ENCODE measurements around the gene GLP1R.

Gene GLP1R

DNA sequence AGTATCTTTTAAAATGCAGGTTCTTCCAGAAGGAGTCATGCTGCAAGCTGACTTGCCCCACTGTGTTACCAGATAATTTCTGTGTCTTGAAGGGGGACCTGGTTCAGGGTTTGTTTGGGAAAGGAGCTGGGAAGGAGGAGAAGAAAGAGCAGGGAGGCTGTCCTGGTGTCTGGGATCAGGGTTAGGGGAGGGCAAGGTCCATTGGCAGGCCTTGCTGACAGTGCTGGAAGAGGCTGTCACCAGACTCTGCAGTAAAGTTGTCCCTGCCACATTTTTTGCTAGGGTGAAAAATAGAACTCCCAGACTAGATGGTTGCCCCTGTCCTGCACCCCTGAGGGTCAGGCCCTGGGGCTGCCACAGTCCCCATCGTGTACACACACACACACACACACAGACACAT lies 14.9 kb downstream of the GLP1R start:
- no peak for DNase-seq

DNA sequence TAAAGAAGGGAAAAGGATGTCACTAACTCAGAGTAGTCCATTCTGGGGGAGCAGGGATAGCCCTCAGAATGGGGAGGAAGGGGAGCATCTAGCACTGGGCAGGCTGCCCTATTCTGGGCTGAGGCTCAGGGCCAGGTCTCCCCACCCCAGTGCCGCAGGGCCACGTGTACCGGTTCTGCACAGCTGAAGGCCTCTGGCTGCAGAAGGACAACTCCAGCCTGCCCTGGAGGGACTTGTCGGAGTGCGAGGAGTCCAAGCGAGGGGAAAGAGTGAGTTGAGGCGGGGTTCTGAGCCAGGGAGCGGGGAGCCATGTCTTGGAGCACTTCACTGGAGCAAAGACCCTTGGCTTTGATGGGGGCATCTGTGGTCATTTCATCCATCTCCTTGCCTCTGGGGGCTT lies 17.0 kb downstream of the GLP1R start:
- DNase-seq = no peak

DNA sequence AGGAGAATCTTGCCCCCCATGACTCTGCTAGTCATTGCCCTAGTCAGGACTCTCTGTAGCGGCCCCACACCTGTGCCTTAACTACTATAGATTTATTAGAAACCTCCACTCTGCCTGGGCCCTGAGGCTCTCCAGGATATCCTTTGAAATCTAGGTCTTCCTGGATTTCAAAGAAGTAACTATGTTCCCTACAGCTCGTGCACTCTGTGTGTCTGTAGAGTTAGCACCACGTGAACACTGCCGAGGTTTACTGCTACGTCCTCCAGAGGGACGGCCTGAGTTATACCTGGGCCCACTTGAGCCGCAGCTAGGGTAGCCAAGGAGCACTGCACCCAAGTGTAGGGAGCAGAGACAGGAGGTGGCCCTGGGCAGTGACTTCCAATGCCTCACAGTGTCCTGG lies 19.8 kb downstream of the GLP1R start:
- DNase-seq = no peak

DNA sequence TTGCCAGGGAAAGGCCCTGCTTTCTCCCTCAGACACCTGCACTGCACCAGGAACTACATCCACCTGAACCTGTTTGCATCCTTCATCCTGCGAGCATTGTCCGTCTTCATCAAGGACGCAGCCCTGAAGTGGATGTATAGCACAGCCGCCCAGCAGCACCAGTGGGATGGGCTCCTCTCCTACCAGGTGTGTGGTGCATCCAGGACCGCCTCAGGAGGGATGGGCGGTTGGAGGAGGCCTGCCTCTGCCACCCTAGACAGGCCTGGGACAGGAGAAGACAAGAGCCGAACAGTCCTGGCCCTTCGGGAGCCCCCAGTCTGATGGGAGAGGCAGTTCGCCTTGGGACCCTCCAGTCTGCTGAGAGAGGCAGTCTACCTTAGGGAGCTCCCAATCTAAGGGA lies 24.2 kb downstream of the GLP1R start:
- no peak for DNase-seq

DNA sequence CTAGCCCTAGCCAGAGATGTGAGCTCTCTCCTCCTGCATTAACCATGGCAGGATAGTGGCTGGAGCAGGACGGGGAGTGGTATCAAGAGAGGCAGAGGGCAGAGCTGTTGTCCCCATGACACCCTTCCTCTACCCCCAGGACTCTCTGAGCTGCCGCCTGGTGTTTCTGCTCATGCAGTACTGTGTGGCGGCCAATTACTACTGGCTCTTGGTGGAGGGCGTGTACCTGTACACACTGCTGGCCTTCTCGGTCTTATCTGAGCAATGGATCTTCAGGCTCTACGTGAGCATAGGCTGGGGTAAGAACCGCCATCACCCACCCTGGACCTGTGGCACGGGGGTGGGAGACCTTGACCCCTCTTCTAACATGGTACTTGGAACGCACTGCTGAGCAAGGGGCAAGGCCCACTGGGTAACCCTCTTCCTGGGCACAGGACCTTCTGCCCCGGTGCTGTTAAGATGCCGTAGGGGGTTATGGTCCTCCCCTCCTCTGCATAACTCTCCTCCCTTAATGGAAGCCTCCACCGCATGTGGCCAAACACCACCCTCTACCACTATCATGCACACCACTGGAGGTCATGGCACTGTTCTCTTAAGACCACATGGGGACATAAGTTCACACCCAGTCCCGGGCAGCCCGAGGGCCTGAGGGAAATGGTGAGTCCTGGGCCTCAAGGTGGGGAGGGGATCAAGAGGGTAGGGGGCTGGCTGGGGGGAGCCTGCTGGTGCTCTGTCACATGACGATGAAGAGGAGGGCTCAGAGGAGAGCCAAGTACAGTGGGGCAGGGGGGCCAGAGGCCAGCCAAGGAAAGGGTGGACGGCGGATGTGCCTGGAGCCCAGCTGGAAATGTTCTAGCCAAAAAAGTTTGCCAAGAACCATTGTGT lies 25.1 kb downstream of the GLP1R start:
- DNase-seq = no peak

DNA sequence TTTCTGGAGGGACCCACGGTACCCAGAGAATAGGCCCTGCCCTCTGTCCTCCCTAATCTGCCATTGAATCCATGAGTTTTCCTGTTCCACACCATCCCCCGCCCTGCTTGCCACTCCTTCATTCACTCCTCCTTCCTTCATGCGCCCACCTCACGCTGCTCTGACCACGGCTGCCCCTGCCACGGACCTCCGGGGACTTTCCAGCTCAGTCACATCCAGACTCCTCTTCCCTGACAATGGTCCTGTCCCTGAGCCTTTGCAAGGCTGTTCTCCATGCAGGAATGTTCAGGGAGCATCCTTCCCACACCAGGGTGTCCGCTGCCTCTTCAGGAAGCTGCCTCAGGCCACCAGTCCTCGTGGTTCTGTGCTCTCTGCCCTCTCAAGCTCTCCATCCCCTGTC lies 25.9 kb downstream of the GLP1R start:
- DNase-seq = no peak

DNA sequence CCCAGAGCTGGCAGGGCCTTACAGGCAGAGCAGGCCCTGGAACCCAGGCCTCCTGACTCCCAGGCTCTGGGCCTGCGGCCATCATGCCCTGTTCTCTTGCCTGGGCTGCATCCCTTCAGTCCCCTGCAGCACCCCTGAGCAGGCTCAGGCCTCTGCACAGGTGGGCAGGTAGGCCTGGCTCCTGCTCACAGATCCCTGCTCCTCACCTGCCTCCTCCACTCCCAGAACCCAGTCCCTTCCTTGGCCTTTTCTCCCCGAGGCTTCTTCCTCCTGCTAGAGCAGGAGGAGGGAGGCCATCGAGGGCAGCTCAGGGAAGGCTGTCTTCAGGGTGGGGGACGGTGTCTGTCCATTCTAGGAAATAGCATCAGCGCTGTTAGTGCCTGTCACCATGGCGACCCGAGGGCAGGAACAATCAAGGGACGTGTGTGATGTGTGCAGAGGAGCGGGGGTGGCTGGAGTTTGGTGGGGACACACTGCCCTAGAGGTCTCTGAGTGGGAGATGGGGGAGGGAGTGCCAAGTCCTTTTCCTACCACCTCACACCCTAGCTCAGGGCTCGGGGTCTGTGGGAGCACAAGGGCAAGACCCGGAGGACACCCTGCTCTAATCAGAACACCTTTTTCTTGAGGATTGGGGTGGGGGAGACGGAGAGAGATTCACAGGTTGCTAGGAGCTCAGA lies 26.6 kb downstream of the GLP1R start:
- no peak for DNase-seq

DNA sequence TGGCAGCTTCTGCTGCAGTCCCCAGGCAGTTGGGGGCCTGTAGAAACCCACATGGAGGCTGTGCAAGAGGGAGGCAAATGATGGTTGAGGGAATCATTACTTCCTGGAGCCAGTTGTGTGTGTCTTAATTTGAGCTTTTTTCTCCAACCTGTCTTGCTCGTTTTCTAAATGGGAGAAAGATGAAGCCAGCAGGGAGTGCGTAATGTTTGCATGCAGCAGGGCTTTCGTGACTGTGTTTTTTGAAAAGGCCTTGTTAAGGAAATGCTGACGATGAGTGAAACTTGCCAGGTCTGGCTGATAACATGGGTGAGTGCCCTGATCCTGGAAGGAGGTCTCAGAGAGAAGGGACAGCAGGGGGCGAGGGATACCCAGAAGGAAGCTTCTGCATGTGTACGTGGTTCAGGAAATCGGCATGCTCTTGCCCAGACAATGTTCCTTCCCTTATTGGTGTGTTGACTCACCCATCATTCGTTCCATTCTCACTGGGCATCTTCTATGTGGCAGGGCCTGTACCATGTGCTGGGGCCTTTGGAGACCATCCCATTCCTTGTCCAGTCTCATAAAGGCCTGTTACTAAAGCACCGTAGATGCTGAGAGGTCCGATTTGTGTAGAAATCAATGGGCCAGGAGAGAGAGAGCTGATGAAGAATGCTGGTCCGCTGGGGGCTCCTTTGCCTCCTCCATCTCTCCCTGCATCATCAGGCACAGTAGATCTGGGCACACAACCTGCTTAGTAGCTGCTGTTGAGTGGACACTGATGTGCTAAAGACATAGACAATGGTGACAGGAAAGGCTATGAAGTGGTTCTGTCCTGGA lies 27.4 kb downstream of the GLP1R start:
- DNase-seq = no peak

DNA sequence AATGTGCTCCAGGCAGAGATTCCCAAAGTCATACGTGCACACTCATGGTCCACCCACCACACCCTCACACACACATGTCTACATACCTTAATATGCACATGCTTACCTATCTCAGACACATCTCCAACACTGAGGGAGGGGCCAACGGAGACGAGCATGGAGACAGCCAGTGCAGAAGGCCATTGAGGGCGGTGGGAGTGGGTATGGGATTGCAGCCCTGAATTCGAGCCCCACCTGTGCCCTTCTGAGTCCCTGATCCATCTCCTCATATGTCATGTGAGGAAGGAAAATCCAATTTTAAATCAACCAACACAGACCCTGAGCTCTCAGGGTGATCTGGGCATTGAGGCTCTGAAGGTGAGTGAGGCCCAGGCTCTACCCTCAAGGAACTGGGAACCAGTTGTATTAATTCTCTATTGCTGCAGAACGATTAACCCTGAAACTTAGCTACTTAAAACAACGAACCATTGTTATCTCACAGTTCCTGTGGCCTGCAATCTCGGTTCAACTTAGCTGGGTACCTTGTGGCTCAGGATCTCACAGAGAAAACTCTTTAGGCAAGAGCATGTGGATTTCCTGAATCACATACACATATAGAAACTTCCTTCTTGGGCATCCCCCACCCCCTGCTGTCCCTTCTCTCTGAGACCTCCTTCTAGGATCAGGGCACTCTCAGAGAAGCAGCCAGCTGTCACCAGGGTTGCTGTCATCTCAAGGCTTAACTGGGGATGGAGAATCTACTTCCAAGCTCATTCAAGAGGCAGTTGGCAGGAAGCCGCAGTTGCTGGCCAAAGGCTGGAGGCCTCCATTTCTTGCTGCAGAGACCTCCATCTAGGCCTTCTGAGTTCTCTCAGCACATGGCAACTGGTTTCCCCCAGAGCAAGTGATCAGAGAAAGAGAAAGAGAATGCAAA lies 28.3 kb downstream of the GLP1R start:
- DNase-seq = no peak

DNA sequence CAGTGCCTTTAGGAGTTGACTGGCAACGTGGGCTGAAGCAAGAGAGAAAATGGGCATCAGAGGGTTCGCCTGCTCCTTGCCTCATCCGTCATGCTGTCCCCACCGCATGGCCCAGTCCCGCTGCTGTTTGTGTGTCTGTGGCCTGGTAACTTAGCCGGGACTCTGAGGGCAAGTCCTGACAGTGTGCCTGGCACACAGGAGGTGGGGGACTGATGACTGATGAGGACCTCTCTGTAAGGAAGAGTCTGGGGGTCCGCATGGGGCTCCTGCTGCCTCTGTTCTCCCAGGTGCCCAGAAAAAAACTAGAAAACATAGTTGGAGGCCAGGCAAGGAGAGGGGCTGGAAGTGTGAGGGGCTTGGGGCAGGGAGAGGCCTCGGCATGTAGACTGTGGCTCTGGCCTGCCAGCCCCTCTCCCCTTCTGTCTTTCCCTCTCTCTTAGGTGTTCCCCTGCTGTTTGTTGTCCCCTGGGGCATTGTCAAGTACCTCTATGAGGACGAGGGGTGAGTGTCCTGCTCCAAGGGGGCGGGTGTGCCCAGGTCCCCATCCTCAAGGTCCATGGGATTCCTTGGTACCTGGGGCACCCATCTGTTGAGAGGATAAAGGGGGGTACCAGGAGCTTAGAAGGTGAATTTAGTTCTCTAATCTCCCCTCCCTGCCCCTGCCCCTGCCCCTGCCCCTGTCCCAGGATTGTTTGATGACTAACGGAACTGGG lies 29.5 kb downstream of the GLP1R start:
- DNase-seq = no peak

DNA sequence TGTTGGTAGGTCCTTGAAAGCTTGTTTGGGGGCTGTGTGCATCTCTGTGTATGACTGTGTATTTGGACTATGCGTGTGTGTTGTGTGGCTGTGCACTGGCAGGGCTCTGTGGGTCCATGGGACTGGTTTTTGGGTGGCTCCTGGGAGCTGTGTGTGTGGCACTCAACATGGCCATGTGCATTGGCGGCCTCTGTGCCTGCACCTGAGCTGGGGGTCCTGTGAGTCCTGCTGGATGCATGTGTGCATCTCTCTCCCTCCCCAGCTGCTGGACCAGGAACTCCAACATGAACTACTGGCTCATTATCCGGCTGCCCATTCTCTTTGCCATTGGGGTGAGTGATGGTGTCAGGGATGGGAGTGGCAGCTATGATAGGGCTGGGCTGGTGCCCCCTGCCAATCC lies 30.1 kb downstream of the GLP1R start:
- DNase-seq = no peak

DNA sequence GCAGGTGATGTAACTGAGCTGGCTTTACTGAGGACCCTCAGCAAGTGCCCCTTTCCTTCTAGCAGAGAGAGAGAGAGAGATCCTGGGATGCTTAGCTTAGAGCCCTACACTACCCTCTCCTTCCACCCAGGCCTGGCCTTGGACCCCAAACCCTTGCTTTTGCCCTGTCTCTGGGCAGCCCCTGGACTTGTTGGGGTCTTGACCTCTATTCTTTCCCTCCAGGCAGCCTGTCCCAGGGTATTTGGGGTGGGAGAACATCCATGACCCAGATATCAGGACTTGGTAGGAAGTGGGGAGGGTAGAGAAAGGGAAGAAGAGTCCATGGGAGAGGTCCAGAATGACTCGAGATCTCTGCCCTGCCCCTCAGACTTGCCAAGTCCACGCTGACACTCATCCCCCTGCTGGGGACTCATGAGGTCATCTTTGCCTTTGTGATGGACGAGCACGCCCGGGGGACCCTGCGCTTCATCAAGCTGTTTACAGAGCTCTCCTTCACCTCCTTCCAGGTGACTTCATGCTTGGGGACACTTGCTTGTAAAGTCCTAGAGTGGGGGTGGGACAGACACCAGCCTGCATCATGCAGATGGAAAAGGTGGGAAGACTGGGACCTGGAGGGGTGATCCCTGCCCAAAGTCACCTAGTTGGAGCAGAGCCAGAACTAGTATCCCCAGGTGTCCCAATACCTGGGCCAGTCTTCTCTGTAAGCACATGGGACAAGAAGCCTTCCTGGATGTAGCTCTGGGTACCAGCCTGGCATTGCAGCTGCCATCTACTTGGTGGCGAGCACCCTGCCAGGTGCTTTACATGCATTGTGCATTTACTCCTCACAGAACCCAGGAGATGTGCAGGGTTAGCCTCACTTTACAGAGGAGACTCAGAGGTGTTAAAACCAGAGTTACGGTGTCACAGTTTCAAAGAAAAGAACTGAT lies 30.9 kb downstream of the GLP1R start:
- no peak for DNase-seq

DNA sequence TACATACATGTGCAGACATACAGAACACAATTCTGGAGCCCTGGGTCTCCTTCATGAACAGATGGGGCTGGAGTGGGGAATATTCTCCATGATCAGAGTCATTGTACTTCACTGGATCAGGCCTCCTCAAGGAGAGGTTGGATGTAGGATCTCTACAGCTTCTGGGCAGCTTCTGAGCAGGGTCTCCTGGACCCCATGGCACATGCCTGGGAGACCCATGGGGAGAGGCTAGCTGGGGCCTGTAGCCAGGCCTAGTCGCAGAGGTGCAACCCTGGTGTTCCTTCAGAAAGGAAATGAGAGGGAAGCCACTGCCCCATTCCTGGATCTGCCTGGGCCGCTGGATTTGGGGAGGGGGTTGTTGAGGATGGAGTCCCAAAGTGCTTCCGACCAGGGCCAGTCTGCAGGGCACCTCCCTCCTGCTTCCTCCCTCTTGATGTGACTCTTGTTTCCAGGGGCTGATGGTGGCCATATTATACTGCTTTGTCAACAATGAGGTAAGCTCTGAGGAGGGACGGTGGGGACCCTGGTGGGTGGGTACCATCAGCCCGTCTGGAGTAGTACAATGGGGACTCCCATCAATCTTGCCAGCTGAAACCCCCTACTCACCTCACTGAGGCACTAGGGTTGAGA lies 31.8 kb downstream of the GLP1R start:
- no peak for DNase-seq

DNA sequence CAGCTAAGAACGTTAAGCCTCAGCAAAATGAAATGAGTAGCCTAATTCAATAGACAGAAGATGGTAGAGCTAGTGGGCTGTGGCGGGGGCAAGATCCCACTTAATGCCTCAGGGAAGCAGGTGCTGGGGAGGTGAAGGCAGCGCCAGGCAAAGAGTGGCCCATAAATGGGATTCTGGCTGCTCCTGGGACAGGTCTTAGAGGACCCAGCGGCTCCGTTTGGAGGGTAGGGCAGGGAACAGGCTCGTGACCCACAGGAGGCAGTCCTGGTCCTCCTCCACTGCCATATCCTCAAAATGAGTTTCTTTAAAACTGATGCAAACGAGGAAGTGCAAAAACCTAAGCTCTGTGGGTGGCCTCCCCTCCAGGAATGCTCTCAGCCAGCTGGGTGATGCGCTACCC lies 33.7 kb downstream of the GLP1R start:
- DNase-seq = no peak

DNA sequence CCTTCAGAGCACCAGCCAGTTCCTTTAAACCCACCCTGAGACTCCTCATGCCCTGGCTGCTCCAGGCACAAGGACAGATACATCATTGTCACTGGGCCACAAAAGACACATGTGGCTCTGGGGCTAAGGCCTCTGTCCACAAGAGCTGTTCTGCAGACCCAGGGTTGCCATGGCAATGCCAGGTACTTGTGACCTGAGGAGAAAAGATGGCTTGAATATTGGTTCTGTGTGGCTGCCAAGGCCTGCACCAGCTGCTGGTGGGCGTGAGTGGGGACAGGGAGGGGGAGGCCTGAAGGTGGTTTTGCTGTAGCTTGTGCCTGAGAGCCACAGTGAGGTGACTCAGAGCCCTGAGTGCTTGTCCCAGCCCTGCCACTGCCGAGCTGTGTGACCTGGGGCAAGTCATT lies 34.7 kb downstream of the GLP1R start:
- DNase-seq = no peak

DNA sequence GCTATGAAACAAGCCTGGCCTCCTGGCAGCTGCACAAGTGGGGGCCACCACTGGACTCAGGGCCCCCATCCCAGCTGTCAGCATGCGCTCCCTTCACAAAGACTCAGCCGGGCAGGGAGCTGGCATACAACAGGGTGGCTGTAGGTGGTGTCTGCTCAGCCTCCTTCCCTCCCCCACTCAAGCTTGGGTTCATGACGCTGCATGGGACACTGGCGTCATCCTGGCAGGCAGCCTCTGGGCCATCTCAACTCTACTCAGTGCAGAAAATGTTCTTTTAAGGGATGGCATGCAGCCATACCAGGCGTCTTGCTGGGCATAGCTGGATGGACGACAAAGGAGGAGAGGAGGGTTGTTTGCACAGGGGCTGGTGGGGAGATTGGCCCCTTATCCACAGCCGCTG lies 35.9 kb downstream of the GLP1R start:
- no peak for DNase-seq

DNA sequence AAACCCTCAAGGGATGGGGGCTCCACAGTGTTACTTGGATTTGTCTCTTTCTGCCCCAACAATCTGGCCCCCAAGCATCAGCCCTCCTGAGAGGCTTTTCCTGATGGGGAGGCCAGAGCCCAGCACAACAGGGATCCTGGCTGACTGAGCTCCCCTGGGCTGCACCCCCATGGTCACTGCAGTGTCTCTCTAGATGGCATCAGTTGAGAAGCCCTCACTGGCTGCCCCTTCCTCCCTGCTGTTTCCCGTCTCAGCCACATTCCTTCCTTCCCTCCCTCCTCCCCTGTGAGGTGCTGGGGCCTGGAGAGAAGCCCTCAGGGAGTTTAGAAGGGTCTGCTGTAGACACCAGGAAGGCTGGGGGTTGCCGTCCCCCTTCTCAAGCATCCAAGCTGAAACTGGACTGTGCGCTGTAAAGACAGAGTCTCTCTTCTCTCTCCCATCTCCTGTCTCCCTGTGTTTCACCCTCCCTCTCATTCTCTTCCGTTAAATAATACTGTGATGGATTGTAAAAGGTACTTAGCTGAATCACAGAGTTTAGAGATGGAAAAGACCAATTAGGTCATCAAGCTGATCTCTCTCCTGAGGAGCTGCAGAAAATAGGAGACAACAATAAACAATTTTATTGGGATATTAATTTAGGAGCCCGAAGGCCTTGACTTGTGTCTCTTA lies 36.7 kb downstream of the GLP1R start:
- no peak for DNase-seq

DNA sequence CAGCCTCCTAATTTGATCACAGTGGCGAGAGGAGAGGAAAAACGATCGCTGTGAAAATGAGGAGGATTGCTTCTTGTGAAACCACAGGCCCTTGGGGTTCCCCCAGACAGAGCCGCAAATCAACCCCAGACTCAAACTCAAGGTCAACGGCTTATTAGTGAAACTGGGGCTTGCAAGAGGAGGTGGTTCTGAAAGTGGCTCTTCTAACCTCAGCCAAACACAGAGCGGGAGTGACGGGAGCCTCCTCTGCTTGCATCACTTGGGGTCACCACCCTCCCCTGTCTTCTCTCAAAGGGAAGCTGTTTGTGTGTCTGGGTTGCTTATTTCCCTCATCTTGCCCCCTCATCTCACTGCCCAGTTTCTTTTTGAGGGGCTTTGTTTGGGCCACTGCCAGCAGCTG lies 37.7 kb downstream of the GLP1R start:
- peak; percentile 27 for DNase-seq

DNA sequence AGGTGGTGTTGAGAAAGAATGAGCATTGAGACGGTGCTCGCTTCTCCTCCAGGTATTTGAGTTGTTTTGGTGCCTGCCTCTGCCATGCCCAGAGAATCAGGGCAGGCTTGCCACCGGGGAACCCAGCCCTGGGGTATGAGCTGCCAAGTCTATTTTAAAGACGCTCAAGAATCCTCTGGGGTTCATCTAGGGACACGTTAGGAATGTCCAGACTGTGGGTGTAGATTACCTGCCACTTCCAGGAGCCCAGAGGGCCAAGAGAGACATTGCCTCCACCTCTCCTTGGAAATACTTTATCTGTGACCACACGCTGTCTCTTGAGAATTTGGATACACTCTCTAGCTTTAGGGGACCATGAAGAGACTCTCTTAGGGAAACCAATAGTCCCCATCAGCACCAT lies 38.1 kb downstream of the GLP1R start:
- DNase-seq = no peak

DNA sequence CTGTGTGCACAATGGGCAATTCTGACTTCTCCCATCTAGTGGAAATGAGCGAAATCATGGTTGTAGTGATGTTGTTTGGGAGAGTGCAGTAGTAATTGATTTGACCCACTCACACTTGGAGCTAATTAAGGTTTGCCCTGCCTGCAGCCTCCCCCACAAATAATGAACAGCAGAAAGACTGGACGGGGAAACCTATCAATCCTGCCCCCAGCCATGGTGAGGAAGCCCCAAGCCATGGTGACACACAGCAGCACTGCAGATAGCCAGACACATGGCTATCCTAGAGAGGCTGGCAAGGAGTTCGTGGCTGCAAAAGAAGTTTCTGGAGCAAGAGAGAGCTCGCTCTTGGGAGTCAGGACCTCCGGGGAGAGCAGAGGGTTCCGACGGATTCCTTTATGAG lies 38.6 kb downstream of the GLP1R start:
- DNase-seq = no peak

Data from stimulated activated CD4-positive, alpha-beta T cell treated with anti-CD3 and anti-CD28 coated beads, Interleukin-4, amount 100 ng/mL, for 24 hours (primary cell).